ENCODE results near the gene EXD2. TPM values are rescaled to one million over a fixed set of nuclear protein-coding genes. Genes with fewer than 3 reads are reported as not detected.
"Not testable (repeated sequence)": the region's sequence is repeated elsewhere in the genome, so short reads cannot be mapped to it uniquely, and the experiment has no call there.

EXD2 gene
- total RNA-seq, 3 donors from 2014 or later, result 7.8 to 8.5 (median 7.8) TPM

DNA sequence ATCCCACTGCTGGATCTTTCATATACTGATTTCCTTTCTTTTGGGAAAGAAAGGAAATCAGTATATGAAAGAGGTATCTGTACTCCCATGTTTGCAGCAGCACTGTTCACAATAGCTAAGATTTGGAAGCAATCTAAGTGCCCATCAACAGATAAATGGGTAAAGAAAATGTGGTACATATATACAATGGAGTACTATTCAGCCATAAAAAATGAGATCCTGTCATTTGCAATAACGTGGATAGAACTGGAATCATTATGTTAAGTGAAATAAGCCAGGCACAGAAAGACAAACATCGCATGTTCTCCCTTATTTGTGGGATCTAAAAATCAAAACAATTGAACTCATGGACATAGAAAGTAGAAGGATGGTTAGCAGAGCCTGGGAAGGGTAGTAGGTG is 25.5 kb upstream of the EXD2 start:
- ATAC-seq; H3K4me1 Mint-ChIP-seq (ENCODE audit: low read depth); H3K4me3 Mint-ChIP-seq; DNase-seq; H3K36me3 Mint-ChIP-seq (ENCODE audit: insufficient read depth): not testable (repeated sequence)
- peaks cover 20% of the 10 kb centered on the region for H3K9me3 Mint-ChIP-seq
- peaks cover 17% of the 10 kb centered on the region for H3K27me3 Mint-ChIP-seq (ENCODE audit: low read depth)

DNA sequence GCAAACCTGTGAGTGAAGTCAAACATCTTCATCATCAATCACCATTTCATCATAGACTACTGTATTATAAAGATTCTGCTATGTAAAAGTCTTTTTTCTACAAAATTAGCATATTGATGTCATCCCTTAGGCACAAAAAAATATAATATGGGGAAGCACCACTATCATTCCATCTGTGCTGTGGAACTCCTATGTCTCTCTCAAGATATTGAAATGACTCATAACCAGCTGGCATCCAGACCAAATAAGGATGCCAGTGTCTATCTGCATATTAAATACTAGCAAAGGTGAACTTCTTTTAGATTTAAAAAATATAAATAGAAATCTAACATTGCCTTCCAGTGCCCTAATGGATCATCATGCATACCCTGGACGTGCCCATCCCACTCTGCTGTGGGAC is 20.5 kb upstream of the EXD2 start:
- H3K27me3 Mint-ChIP-seq (ENCODE audit: low read depth), result no peaks in the 10 kb centered on the region
- no peaks in the 10 kb centered on the region for H3K4me1 Mint-ChIP-seq (ENCODE audit: low read depth)
- no peaks in the 10 kb centered on the region for H3K9me3 Mint-ChIP-seq
- no peak for ATAC-seq
- H3K4me3 Mint-ChIP-seq, result no peak overlapping the region
- no peaks in the 10 kb centered on the region for H3K36me3 Mint-ChIP-seq (ENCODE audit: insufficient read depth)
- no peak for DNase-seq

DNA sequence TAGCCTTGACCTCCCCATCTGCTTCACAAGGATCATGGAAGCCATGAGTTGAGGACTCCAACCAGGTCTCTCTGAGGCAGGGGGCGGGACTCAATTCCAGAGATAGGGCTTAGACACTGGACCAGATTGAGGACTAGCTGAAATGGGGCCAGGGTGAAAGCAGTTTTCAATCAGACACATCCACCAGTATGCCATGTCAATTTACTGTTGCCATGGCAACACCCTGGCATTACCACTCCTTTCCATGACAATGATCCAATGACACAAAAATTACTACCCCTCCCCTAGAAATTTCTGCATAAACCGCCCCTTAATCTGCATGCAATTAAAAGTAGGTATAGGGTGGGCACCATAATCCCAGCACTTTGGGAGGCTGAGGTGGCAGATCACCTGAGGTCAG is 19.7 kb upstream of the EXD2 start:
- Mint-ChIP-seq H3K27me3 (ENCODE audit: low read depth) (no peaks in the 10 kb centered on the region), H3K4me3 (no peak overlapping the region), H3K9me3 (no peaks in the 10 kb centered on the region), H3K4me1 (ENCODE audit: low read depth) (no peaks in the 10 kb centered on the region), H3K36me3 (ENCODE audit: insufficient read depth) (no peaks in the 10 kb centered on the region)
- ATAC-seq (no peak), DNase-seq (no peak)

- H3K4me3 Mint-ChIP-seq, result no peak overlapping the region
- ATAC-seq (no peak), DNase-seq (no peak)
- no peaks in the 10 kb centered on the region for H3K4me1 Mint-ChIP-seq (ENCODE audit: low read depth)
- H3K27me3 Mint-ChIP-seq (ENCODE audit: low read depth), result no peaks in the 10 kb centered on the region
- H3K36me3 Mint-ChIP-seq (ENCODE audit: insufficient read depth), result no peaks in the 10 kb centered on the region
- no peaks in the 10 kb centered on the region for H3K9me3 Mint-ChIP-seq
Measured at GRCh38 chr14:69175130-69175529, 16.2 kb upstream of the EXD2 start.

DNA sequence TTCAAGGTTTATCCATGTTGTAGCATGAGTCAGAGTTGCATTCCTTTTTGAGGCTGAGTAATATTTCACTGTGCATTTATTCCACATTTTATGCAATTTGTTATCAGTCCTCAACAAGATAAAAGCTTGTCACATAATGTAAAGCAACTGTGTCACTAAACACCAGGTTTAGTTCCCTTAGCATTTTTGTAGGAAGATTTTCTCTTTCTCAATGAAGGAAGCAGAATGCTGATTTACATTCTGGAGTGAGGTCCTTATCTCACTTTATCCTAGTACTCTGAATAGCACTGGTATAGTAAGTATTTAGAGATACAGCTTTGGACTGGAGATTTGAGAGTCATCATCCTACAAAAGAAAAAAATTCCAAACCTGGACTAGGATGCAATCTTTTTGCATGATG is 9.8 kb upstream of the EXD2 start:
- Mint-ChIP-seq H3K9me3 (no peaks in the 10 kb centered on the region), H3K27me3 (ENCODE audit: low read depth) (peaks cover 4% of the 10 kb centered on the region), H3K4me1 (ENCODE audit: low read depth) (no peaks in the 10 kb centered on the region), H3K4me3 (no peak overlapping the region), H3K36me3 (ENCODE audit: insufficient read depth) (no peaks in the 10 kb centered on the region)
- ATAC-seq (no peak), DNase-seq (no peak)

DNA sequence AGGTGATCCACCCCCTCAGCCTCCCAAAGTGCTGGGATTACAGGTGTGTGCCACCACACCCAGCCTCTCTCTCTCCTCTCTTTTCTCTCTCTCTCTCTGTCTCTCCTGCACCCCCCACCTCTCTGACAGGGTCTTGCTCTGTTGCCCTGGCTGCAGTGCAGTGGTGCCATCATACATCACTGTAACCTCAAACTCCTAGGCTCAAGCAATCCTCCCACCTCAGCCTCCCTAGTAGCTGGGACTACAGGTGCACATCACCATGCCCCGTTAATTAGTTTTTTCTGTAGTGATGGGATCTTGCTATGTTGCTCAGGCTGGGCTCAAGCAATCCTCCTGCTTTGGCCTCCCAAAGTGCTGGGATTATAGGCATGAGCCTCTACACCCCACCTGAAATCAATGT is 8.7 kb upstream of the EXD2 start:
- not testable (repeated sequence) for H3K4me3 Mint-ChIP-seq; H3K36me3 Mint-ChIP-seq (ENCODE audit: insufficient read depth); DNase-seq; H3K4me1 Mint-ChIP-seq (ENCODE audit: low read depth); H3K27me3 Mint-ChIP-seq (ENCODE audit: low read depth); ATAC-seq; H3K9me3 Mint-ChIP-seq

DNA sequence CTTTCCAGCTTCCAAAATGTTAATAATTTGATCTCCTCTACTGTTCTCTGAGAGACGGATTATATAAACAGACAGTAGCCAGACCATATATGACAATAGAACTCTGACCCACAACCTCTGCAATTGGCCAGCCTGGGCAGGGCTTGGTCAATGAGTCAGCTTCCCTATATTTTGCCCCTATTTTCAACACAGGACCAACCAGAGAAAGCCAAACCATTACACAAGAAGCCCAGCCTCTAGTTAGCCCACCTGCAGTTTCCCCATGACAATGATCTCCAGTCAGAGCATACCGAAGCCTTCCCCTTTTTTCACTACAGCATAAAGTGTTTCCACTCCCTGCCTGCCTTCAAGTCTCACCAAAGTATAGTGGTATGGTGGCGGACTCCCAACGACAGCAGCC is 7.6 kb upstream of the EXD2 start:
- no peaks in the 10 kb centered on the region for H3K4me1 Mint-ChIP-seq (ENCODE audit: low read depth)
- no peak for DNase-seq
- H3K27me3 Mint-ChIP-seq (ENCODE audit: low read depth), result peaks cover 6% of the 10 kb centered on the region
- no peak for ATAC-seq
- no peaks in the 10 kb centered on the region for H3K36me3 Mint-ChIP-seq (ENCODE audit: insufficient read depth)
- H3K9me3 Mint-ChIP-seq, result no peaks in the 10 kb centered on the region
- H3K4me3 Mint-ChIP-seq, result no peak overlapping the region

- Mint-ChIP-seq H3K9me3 (no peaks in the 10 kb centered on the region), H3K27me3 (ENCODE audit: low read depth) (peaks cover 4% of the 10 kb centered on the region), H3K36me3 (ENCODE audit: insufficient read depth) (no peaks in the 10 kb centered on the region), H3K4me3 (no peak overlapping the region), H3K4me1 (ENCODE audit: low read depth) (peaks cover 17% of the 10 kb centered on the region)
- ATAC-seq (no peak), DNase-seq (no peak)
Measured at GRCh38 chr14:69190191-69190590, 1.1 kb upstream of the EXD2 start.

- Mint-ChIP-seq H3K9me3 (no peaks in the 10 kb centered on the region), H3K27me3 (ENCODE audit: low read depth) (no peaks in the 10 kb centered on the region), H3K36me3 (ENCODE audit: insufficient read depth) (peaks cover 2% of the 10 kb centered on the region), H3K4me1 (ENCODE audit: low read depth) (peaks cover 17% of the 10 kb centered on the region), H3K4me3 (peak overlapping the region; percentile 36)
- no peak for DNase-seq
- ATAC-seq, result no peak
Measured at GRCh38 chr14:69193721-69194120, 2.4 kb downstream of the EXD2 start.

- Mint-ChIP-seq H3K36me3 (ENCODE audit: insufficient read depth) (peaks cover 2% of the 10 kb centered on the region), H3K4me3 (no peak overlapping the region), H3K27me3 (ENCODE audit: low read depth) (no peaks in the 10 kb centered on the region), H3K9me3 (no peaks in the 10 kb centered on the region), H3K4me1 (ENCODE audit: low read depth) (no peaks in the 10 kb centered on the region)
- no peak for ATAC-seq
- DNase-seq, result no peak
Measured at GRCh38 chr14:69199786-69200185, 8.5 kb downstream of the EXD2 start.

DNA sequence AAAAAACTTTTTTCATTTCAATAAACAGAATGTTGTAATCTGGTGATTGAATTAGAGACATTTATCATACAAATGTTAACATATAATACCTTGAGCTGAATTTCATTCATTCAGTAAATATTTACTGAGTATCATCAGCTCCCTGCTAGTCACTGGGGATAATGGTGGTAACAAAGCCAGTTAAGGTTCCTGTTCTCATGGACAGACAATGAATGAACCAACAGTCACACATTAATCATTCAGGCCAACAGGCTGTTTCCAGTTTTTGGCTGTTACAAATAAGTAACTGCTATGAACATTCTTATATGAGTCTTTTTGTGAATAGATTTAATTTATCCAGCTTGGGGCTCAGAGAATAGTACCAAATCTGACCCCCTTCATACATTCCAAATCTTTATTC is 13.5 kb downstream of the EXD2 start:
- DNase-seq (no peak), ATAC-seq (no peak)
- H3K27me3 Mint-ChIP-seq (ENCODE audit: low read depth), result no peaks in the 10 kb centered on the region
- no peaks in the 10 kb centered on the region for H3K9me3 Mint-ChIP-seq
- no peaks in the 10 kb centered on the region for H3K4me1 Mint-ChIP-seq (ENCODE audit: low read depth)
- no peak overlapping the region for H3K4me3 Mint-ChIP-seq
- H3K36me3 Mint-ChIP-seq (ENCODE audit: insufficient read depth), result peaks cover 2% of the 10 kb centered on the region

- Mint-ChIP-seq H3K36me3 (ENCODE audit: insufficient read depth) (peaks cover 2% of the 10 kb centered on the region), H3K4me3 (no peak overlapping the region), H3K9me3 (no peaks in the 10 kb centered on the region), H3K27me3 (ENCODE audit: low read depth) (no peaks in the 10 kb centered on the region), H3K4me1 (ENCODE audit: low read depth) (no peaks in the 10 kb centered on the region)
- no peak for ATAC-seq
- no peak for DNase-seq
Measured at GRCh38 chr14:69207435-69208041, 16.2 kb downstream of the EXD2 start.

DNA sequence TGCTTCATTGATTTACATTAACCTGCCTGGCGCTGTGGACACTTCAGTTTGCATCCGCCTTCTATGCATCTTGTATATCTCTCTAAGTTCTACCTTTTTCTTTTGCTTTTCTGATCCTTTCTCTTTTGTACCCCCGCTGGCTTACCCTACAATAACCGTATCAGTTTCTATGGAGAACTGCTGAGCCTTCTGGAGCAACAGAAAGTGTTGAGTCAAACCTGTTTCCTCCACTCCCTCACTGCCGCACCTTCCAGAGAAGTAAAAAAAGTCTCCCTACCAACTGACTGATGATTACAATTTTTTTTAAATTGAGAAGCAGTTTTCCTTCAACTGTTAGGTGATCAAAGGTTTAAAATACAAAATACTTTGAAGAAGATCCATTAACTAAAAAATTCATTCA is 17.4 kb downstream of the EXD2 start:
- Mint-ChIP-seq H3K36me3 (ENCODE audit: insufficient read depth) (peaks cover 2% of the 10 kb centered on the region), H3K4me1 (ENCODE audit: low read depth) (no peaks in the 10 kb centered on the region), H3K27me3 (ENCODE audit: low read depth) (no peaks in the 10 kb centered on the region), H3K4me3 (no peak overlapping the region), H3K9me3 (no peaks in the 10 kb centered on the region)
- DNase-seq (no peak), ATAC-seq (no peak)

DNA sequence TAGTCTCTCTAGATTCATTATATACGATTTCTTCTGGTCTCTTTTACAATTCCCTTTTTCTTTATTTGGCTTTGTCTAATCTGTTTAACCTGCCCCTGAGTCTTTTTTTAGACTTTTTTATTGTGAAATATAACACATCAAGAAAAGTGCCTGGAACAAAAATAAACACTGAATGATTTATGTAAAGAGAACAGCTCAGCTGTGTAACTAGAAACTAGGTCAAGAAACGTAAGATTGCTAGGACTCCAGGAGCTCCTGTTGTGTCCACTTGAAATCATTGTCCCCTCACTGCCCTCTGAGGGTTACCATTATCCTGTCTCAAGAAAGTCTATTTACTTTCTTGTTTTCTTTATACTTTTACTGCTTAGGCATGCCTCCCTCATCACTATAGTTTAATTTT is 23.1 kb downstream of the EXD2 start:
- no peaks in the 10 kb centered on the region for H3K9me3 Mint-ChIP-seq
- ATAC-seq, result no peak
- no peaks in the 10 kb centered on the region for H3K4me1 Mint-ChIP-seq (ENCODE audit: low read depth)
- H3K4me3 Mint-ChIP-seq, result no peak overlapping the region
- DNase-seq, result no peak
- H3K36me3 Mint-ChIP-seq (ENCODE audit: insufficient read depth), result peaks cover 22% of the 10 kb centered on the region
- H3K27me3 Mint-ChIP-seq (ENCODE audit: low read depth), result no peaks in the 10 kb centered on the region

GRCh38 chr14:69217663-69218062 is 26.4 kb downstream of the EXD2 start:
- H3K4me1 Mint-ChIP-seq (ENCODE audit: low read depth); DNase-seq; H3K4me3 Mint-ChIP-seq; H3K9me3 Mint-ChIP-seq; H3K27me3 Mint-ChIP-seq (ENCODE audit: low read depth); ATAC-seq: not testable (repeated sequence)
- peaks cover 27% of the 10 kb centered on the region for H3K36me3 Mint-ChIP-seq (ENCODE audit: insufficient read depth)

DNA sequence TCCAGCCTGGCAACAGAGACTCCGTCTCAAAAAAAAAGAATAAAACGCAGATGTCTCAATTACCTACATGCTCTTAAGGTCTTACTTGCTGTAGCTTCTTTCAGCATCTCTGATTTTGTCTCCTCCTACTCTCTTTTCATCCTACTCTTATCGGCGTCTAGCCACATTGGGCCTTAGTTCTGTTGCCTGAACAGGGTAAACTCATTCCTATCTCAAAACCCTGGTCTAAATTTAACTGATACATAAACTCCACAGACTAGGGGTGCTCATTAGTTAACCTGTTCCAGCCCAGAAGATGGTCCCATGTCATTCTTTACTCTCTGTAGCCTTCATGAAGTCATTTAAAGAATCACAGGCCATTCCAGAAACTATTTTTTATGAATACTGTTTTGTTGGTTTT is 33.6 kb downstream of the EXD2 start:
- Mint-ChIP-seq H3K9me3 (no peaks in the 10 kb centered on the region), H3K4me1 (ENCODE audit: low read depth) (no peaks in the 10 kb centered on the region), H3K36me3 (ENCODE audit: insufficient read depth) (peaks cover 17% of the 10 kb centered on the region), H3K4me3 (no peak overlapping the region), H3K27me3 (ENCODE audit: low read depth) (no peaks in the 10 kb centered on the region)
- DNase-seq, result no peak
- ATAC-seq, result no peak
